NCI-H526 treated with DMSO at 0.1 percent for 48 hours (cell line): ENCODE data around the gene DNMT3A.

Source experiments
- DNase-seq: peaks from one replicate; lab custom pipeline; 2025; lab: John Stamatoyannopoulos, UW

The DNMT3A gene

DNA sequence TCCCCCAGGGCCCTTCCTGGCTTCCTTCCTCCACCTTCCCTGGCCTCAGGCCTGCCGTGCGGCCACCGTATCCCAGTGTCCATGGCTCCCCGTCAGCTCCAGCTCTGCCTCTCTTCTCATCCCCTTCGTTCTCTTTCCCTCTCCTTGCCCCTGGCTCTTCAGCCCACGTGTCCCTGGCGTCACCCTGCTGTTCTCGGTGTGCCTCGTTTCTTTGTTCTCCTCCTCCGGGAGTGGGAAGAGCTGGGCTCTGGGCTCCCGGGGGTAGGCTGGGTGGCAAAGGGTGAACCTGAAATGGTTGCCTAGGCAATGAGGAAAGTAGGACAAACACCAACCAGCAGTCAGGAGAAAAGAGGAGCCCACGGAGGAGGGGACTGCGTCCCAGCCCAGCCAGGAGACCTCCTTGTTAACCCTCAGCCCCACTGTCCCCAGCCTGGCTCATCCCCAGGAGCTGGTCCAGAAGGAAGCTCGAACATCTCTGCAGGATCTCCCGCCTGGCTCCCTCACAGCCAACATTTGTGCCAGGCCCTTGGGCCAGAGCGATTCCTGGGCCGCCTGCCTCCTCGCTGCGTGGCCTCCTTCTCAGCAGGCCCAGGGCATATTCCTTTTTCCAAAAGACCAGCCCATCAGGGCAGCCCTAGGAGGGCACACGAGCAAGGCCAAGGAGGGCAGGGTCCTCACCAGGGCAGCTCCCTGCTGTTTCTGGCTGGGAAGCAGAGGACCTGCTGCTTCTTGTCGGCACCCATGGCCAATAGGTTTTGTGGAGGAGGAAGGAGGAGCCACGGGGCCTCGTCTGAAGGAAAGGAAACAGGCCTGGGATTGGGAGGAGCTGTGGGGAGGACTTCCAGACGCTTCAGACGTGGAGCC lies 30.9 kb upstream of the DNMT3A start:
- no peak for DNase-seq

DNA sequence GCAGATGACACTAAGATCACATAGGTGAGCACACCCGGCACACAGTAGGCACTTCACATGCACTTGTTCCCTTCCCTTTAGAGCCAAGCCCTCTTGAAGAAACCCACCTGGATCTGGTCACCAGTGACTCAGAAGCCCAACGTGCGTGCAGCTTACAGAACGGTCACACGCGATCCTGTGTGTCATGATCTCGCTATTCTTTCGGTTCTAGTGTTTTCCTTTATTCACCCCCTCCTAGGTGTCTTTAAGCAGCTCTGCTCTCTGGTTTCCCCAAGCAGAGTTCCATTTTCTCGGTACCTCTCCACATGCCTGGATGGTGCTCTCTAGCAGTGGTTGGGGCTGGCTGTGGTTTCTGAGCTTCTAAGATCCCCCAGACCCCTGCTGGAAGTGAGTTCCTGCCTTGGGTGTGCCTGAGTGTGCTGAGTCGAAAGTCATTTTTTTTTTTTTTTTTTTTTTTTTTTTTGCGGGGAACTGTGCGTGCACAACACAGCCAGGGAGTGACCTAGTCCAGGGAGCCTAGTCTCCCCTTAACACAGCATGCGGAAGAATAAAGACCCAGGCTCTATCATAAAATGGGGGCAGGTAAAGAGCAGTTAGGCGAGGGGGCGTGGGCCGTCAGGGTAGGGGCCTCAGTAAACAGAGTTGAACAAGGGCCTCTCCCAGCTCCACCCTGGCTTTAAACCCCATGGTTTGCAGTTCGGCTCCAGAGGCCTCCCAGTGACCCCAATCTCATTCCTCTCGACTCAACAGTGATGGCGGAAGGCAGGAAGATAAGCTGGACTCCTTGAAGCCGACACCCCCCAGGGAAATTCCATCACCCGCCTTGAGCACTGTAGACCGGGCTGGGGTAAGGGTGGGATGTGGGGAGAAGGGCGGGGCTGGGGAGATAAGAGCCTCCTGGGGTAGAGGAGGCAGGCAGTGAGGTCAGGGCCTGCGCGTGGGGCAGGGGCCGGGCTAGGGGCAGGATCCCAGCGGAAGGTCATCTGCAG lies 29.8 kb upstream of the DNMT3A start:
- DNase-seq, result no peak

DNA sequence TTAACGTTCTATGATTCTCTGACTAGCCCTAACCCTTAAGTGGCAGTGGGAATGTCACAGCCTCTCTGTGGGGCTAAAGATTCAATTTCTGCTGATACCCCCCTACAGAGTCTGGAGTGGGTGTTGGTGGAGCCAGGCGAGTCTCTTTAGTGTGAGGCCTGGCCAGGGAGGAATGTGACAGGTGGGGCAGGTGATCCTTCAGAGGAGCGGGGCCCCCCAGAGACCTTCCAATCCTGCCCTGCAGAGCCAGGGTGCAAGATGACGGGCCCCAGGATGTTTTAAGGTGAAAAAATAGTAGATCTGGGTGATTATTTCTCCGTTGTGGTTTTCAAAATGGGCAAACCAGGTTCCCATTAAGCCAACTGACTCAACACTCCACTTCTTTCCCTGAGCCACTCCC lies 28.2 kb upstream of the DNMT3A start:
- DNase-seq, result no peak

DNA sequence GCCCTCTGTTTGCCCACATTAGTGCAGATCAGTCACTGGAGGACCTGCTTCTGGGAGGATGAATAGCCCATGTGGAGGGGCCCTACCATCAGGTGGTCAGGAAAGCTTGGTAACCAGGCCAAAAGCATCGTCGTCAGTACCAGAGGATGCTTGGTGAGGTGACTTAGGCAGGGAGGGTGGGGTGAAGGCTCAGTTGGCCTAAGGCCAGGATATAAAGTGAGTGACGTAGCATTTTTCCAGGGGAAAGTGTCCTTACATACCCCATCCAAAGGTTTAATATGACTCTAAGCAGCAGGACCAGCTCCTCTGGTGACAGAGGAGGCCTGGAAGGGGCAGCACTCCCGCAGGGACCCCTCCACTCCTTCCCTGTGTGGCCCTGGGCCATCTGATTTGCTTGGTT lies 27.7 kb upstream of the DNMT3A start:
- no peak for DNase-seq

DNA sequence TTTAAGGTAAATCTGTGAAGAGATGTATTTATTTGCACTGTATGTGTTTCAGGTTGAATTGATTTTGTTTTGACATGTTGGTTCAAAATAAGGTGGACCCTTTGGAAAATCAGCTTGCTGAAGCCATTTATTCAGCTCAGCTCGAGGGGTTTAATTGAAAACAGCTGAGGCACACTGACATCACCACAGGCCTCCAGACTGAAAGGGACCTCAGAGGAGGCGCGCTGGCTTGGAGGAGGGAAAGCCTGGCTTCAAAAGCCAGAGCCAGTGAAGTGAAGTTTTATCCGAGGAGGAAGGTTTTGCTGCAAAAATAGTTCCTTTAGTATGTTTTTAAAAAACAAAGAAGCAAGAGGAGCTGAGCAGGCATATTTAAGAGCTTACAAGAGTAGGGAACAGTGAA lies 26.9 kb upstream of the DNMT3A start:
- no peak for DNase-seq

DNA sequence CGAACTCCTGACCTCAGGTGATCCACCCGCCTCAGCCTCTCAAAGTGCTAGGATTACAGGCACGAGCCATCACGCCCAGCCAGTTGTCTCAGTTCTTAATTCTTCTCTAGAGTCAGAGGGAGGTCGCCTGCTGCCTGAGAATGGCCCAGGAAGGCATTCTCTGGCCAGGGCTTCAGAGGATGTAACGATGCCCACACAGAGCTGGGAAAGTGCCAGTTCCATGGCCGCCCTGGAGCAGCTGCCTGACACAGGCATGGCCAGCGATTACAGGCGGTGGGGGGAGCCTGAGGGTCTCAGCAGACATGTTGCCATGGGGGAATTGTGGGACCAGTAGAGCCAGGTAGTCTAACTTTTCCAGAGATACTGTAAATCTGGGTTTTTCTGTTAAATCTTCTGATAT lies 25.6 kb upstream of the DNMT3A start:
- no peak for DNase-seq

DNA sequence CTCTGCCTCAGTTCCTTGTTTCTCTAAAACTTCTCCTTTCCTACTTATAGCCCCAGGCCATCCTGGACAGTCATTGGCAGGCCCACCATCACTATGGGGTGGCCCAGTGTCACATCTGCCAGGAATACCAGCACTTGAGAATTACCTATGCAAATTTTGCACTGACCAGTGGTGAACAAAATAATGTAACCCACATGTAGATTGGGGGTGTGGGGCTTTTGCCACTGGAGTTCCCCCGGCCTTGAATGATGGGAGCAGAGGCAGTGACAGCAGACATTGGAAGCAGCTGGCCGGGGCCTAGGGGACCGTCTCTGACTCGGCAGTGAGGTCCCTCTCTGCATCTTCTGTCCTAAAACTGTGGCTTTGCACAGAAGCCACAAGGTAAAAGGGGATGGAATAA lies 24.9 kb upstream of the DNMT3A start:
- no peak for DNase-seq

DNA sequence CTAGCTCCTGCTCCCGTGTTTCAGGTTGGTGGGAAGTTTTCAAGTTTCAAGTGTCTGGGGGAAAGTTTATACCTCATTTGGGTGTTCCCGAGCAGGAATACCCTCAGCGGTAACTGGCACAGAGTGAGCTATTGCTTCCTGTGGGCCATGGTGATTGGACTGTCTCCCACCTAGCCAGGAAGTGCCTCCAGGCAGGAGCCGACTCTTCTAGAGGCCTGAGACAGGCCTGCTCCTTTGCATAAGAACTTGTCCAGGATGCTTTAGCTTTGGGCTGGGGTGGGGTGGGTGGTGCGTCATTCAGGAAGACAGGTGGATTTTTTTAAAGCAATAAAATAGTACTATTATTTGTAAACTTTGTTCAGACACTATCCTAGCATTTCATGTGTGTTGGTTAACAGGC lies 23.5 kb upstream of the DNMT3A start:
- no peak for DNase-seq

DNA sequence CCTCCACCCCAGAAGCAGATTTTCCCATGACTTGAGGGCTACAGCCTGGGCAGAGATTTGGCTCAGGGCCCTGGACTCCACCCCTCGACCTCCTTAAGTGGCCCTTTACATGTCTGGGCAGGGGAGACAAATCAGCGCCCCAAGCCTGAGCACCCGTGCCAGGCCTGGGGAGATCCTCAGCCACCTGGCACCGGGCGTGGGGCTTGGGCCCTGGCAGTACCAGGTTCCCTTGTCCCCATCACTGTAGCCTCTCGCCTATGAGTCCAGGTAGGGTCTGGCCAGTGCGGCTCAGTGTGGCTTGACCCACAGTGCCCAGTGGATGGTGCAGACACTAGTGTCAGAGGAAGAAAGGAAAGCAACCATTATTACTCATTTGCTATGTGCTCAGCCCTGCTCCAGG lies 22.0 kb upstream of the DNMT3A start:
- DNase-seq, result no peak

DNA sequence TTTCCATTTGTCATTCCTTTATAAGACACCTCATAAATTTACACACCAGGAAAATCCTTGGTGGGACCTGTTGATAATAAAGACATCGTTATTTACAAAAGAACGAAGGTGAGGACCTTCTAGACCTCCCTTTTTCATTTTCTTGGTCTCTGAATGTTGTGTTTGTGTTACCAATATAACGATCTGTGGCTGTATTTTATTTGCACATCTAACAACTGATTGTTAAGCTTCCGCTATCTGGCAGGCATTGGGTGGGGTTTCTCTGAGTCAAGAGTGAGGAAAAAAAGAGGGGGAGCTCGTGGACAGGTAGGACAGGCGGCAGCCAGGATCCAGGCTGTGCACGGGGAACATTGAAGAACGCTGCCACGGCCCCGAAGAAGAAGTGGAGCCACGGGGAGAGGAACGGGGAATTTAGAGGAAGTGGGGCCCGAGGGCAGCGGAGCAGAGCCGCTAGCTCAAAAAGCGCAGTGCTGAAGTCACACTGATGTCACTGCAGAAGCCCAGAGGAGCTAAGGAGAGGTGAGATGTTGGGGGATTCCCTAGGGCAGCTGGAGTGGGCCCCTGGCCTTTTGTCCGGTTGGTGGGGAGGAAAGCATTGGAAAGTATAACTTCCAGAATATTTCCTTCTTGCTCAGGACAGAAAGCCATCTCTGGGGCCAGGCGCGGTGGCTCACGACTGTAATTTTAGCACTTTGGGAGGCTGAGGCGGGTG lies 20.9 kb upstream of the DNMT3A start:
- no peak for DNase-seq

DNA sequence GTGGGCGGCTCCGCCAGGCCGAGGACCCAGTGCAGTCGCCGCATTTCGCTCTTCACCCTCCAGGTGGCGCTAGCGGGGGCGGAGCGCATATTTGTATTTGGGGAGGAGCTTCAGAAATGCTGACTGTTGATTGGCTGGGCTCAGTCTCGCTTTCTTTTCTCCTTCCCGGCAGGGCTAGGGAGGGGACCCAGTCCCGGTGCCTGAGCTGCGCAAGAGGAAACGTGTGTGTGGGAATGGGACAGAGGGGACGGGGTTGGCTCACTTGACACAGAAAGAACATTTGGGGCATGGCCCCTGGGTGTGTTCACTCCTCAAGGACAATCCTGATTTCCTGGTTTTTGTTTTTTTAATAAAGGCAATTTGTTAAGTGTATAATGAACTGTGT lies 20.3 kb upstream of the DNMT3A start:
- peak; percentile 91 for DNase-seq

DNA sequence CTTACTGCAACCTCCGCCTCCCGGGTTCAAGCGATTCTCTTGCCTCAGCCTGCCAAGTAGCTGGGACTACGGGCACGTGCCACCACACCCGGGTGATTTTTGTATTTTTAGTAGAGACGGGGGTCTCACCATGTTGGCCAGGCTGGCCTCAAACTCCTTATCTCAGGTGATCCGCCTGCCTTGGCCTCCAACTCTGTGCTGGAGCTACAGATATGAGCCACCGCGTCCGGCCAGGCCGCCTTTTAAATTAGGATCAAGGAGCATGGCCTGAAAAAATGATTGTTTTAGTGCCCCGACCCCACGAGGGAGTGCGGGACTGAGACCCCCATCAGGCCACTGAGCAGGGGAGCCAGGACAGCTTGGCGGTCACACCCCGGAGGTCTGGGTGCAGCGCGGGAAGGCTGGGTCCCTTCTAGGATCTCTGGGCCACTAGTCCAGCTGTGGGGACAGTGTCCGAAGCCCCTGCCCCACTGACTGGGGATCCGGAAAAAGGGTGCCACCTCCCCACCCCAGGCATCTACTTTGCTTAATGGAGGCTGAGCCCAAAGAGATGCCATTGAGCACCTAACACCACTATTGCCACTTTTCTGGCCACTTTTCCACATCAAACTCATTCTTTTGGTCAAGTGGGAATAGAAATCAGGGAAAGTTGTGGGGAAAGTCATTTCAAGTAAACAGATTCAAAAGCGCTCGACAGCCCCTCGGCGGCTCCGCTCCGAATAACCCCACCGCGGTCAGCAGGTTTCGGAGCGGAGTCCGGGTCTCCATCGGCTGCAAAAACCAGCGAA lies 19.7 kb upstream of the DNMT3A start:
- no peak for DNase-seq

DNA sequence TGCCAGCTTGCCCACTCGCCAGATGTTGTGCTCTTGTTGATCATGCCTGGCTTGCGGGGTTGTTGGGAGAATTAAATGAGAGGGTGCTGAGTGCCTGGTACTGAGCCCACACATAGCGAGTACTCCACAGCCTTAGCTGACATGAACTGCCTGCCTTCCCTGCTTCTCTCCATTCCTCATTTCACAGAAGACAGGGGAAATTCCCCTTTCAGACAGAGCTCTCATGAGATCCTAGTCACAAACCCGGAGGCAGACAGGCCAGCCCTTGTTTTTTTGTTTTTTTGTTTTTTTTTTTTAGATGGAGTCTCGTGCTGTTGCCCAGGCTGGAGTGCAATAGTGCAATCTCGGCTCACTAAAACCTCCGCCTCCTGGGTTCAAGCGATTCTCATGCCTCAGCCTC lies 17.1 kb upstream of the DNMT3A start:
- DNase-seq, result no peak

DNA sequence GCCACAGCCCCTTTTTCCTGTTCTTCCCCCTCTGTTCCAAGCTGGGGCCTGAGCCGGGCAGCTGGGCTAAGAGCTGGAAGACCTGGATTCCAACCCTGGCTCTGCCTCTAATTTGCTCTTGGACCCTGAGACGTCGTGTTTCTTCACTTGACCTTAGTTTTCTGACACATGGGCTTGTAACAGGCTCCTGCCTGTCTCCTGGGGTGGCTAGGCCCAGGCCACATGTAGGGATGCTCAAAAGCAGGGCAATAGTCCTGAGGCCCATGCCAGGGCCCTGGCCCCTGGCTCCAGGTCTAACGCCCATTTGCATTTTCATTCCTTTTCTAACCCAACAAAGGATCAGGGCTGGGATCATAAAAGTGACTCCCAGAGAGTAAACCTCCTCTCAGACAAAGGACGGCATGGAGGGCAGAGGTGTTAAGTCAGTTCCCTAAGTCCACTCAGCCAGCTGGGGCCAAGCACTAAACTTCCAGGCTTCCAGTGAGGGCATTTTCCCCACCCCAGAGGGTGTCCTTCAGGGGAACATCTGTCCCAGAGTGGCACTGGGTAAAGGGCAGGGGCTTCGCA lies 16.6 kb upstream of the DNMT3A start:
- DNase-seq, result no peak

DNA sequence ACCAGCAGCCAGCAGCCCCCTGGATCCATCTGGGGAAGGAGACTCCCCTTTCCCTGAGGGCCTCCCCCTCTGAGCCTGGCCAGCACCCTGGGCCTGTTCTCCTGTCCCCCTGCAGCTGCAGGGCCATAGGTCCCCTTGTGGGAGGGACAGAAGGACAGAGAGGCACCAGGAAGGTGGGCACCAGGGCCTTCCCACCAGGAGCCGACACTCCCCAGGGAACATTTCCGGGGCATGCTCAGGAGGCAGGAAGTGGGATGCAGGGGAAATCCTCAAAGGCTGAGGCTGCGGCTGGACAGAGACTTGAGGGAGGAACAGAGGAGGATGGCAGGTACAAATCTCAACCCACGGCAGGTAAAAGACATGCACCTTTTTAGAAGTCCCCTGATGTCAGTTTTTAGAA lies 14.4 kb upstream of the DNMT3A start:
- DNase-seq, result no peak

DNA sequence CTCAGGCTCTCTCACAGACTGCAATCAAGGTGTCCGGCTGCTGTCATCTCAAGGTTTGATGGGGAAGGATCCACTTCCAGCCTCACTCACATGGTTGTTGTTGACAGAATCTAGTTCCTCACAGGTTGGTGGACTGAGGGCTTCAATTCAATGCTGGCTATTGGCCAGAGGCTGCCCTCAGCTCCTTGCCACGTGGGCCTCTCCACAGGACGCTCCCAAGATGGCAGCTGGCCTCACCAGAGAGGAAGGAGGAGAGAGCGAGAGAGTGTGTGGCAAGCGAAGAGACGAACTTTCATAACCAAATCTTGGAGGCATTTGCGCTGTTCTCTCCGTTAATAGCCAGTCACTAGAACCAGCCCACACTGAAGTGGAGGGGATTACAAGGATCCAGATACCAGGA lies 13.5 kb upstream of the DNMT3A start:
- DNase-seq, result no peak

DNA sequence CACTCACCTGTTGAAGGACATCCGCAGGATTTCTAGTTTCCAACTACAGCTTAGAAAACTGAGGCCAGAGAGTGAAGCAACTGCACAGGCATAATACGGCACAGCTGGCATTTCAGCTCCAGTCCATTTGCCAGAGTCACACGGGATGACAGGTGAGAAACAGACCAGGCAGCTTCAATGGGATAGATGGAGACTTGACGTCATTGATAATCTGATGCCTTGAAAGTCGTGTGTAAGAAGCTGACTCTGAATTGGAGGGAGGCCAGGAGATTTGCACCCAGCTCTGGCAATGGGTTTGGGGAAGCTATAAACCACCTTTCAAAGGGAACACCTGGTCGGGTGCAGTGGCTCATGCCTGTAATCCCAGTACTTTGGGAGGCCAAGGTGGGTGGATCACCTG lies 12.4 kb upstream of the DNMT3A start:
- DNase-seq, result no peak

DNA sequence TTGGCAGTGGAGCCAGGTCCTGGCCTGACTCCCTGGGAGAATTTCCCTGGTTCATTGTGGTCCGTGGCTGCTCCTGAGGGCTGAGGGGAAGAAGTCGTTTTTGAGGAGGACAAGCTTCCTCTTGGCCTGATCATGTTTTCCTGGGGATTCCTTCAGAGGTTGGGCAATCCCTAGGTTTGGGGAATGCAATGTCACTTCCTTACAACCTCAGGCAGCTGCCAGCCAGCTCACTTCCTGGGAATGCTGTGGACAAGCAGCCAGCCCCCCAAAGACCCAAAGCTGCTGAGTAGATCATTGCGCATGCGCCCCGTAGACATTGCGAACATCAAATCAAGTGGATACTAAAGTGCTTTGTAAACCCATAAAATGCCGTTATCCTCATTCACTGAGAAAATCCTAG lies 7.7 kb upstream of the DNMT3A start:
- DNase-seq, result no peak

DNA sequence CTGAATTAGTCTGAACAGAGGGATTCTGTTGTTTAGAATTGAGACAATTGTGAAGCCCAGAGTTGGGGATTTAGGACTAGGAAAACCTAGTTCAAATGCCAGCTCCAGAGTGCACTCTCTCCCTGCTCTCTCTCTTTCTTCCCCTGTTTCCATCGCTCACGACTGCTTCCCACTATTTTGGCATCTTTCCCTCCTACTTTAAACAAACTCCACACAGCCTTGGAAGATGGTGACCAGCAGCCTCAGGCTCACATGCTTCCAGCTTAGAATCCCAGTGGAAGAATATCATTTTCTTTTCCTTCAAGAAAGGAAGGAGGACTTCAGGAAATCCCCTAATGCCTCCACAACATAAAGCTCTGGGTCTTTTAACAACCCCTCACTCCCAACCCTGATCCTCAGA lies 6.1 kb upstream of the DNMT3A start:
- DNase-seq, result no peak

DNA sequence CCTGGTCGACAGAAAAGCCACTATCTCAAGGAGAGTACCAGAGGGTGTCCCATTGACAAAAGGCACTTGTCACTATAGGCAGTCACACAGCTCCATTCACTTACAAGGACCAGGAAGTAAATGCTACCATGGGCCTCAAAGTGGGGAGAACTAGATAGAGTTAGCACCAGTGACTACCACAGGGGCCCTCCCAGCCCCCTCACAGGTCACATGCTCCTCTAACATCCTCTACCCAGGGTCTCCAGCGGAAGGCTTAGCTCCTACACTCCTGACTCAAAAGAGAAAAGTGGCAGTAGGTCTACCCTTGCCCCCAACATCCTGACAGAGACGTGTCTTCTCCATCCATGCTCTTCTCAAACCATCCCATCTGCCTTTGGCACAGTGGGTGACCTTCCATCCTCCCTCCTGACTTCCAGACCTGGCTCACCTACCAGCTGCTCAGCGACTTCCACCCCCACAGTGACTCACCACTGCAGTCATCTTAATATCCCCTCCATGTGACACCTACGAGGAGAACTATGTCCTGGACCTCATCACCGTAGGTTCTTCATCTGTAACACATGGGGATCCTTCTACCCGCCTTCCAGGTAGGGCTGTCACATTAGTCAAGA lies 5.6 kb upstream of the DNMT3A start:
- DNase-seq, result no peak
